Neutrophil (primary cell): ENCODE measurements around the gene R3HDM4.

ENCODE experiments used
- H3K27ac ChIP-seq: fragments of 200-600 bp; sonication (generic); 2 replicates; pipeline ENCODE4 v1.5.1; 2016; ENCODE audit warnings: mild to moderate bottlenecking, moderate library complexity
- H3K27me3 ChIP-seq: fragments of 200-600 bp; sonication (generic); 2 replicates; pipeline ENCODE4 v1.6.0; 2016; ENCODE audit warnings: mild to moderate bottlenecking
- H3K36me3 ChIP-seq: fragments of 200-600 bp; sonication (generic); 2 replicates; pipeline ENCODE4 v1.5.1; 2017
- H3K4me1 ChIP-seq, 2 experiments: fragments of 200-600 bp in 1 of 2; sonication (generic) in 1 of 2; 1 replicate in 1 of 2; 2 replicates in 1 of 2; pipeline versions ENCODE4 v1.5.1 to v1.6.1; 2013 to 2016; ENCODE audit warnings: low read depth in 1 of 2, low read length in 1 of 2, mild to moderate bottlenecking in 1 of 2, moderate library complexity in 1 of 2; ENCODE audit not compliant: control insufficient read depth in 1 of 2, insufficient read depth in 1 of 2
- H3K4me3 ChIP-seq, 2 experiments: fragments of 200-600 bp in 1 of 2; sonication (generic) in 1 of 2; 1 replicate in 1 of 2; 2 replicates in 1 of 2; pipeline ENCODE4 v1.5.1; 2013 to 2016; ENCODE audit warnings: low read depth in 1 of 2, low read length in 1 of 2, mild to moderate bottlenecking in 1 of 2, moderate library complexity in 1 of 2
- H3K9me3 ChIP-seq: fragments of 200-600 bp; sonication (generic); 2 replicates; pipeline ENCODE4 v1.5.1; 2016
- CTCF ChIP-seq: fragments of 200-600 bp; sonication (generic); IDR thresholded peaks from 2 replicates; pipeline ENCODE4 v1.5.1; 2016; ENCODE audit warnings: antibody characterized with exemption

The R3HDM4 gene

GRCh38 chr19:872266-872951 is 40.6 kb downstream of the R3HDM4 start:
- Histone ChIP-seq H3K36me3 (peaks cover 79% of the 10 kb centered on the region), H3K27ac (peak overlapping the region; percentile 14), H3K4me1 (peaks cover 7 to 10% of the 10 kb centered on the region in 2 experiments), H3K4me3 (peak overlapping the region in 1 of 2 experiments; percentile 34), H3K27me3 (no peaks in the 10 kb centered on the region), H3K9me3 (no peaks in the 10 kb centered on the region)
- no peak for TF ChIP-seq CTCF

- no peaks in the 10 kb centered on the region for H3K27me3 ChIP-seq
- peak overlapping the region; percentile 14 for H3K27ac ChIP-seq
- H3K4me1 ChIP-seq: peaks cover 7 to 10% of the 10 kb centered on the region in 2 experiments
- TF ChIP-seq CTCF: no peak
- no peaks in the 10 kb centered on the region for H3K9me3 ChIP-seq
- H3K36me3 ChIP-seq: peaks cover 78% of the 10 kb centered on the region
- H3K4me3 ChIP-seq: no peak overlapping the region
Measured at GRCh38 chr19:871446-872265, 41.4 kb downstream of the R3HDM4 start.

- no peak overlapping the region for H3K4me3 ChIP-seq
- peaks cover 71% of the 10 kb centered on the region for H3K36me3 ChIP-seq
Measured at GRCh38 chr19:870963-871401, 42.0 kb downstream of the R3HDM4 start.

GRCh38 chr19:870314-870713 is 42.7 kb downstream of the R3HDM4 start:
- no peak overlapping the region for H3K27ac ChIP-seq
- H3K27me3 ChIP-seq: no peaks in the 10 kb centered on the region
- H3K9me3 ChIP-seq: no peaks in the 10 kb centered on the region
- H3K4me1 ChIP-seq: peaks cover 7 to 10% of the 10 kb centered on the region in 2 experiments
- no peak for TF ChIP-seq CTCF
- H3K36me3 ChIP-seq: peaks cover 64% of the 10 kb centered on the region
- H3K4me3 ChIP-seq: no peak overlapping the region

More at GRCh38 chr19:870963-871401, 42.0 kb downstream of the R3HDM4 start:
- peaks cover 7 to 10% of the 10 kb centered on the region in 2 experiments for H3K4me1 ChIP-seq
- no peaks in the 10 kb centered on the region for H3K9me3 ChIP-seq
- no peak overlapping the region for H3K27ac ChIP-seq
- H3K27me3 ChIP-seq: no peaks in the 10 kb centered on the region
- TF ChIP-seq CTCF: no peak

- Histone ChIP-seq H3K4me3 (no peak overlapping the region), H3K27me3 (no peaks in the 10 kb centered on the region), H3K4me1 (peaks cover 7 to 10% of the 10 kb centered on the region in 2 experiments), H3K36me3 (peaks cover 56% of the 10 kb centered on the region), H3K9me3 (no peaks in the 10 kb centered on the region), H3K27ac (peak overlapping the region; percentile 18)
- TF ChIP-seq CTCF: no peak
Measured at GRCh38 chr19:869245-870177, 43.5 kb downstream of the R3HDM4 start.
